H1 (cell line): ENCODE data around the gene RGS6. TPM values are rescaled to one million over a fixed set of nuclear protein-coding genes. Genes with fewer than 3 reads are reported as not detected.

Experiments
- ATF2 ChIP-seq: IDR thresholded peaks from 2 replicates; pipeline ENCODE4 v1.6.1; 2012; ENCODE audit warnings: low read length, inconsistent platforms
- CHD7 ChIP-seq: fragments of 300-600 bp; sonication (generic); IDR thresholded peaks from 2 replicates; pipeline ENCODE4 v1.7.1; 2012; ENCODE audit warnings: low read length, moderate library complexity, mild to moderate bottlenecking, inconsistent platforms; ENCODE audit not compliant: insufficient replicate concordance
- EGR1 ChIP-seq: IDR thresholded peaks from 2 replicates; pipeline ENCODE4 v1.6.1; 2011; ENCODE audit warnings: low read depth, low read length, borderline replicate concordance
- EP300 ChIP-seq, 2 experiments: IDR thresholded peaks; 1 replicate in 1 of 2; 2 replicates in 1 of 2; pipeline ENCODE4 v1.6.1; 2011 to 2012; ENCODE audit warnings: low read depth in 2 of 2, low read length in 2 of 2, mild to moderate bottlenecking in 2 of 2, borderline replicate concordance in 1 of 2, inconsistent platforms in 1 of 2, moderate library complexity in 1 of 2
- KDM5A ChIP-seq: fragments of 200-600 bp; IDR thresholded peaks from 2 replicates; pipeline ENCODE4 v1.7.1; 2012; ENCODE audit warnings: mild to moderate bottlenecking, low read length, inconsistent platforms, mixed read lengths
- MAFK ChIP-seq: IDR thresholded peaks from 2 replicates; pipeline ENCODE4 v1.6.1; 2012; ENCODE audit warnings: low read depth, mild to moderate bottlenecking, improper control_type of control experiment, low read length
- SIN3A ChIP-seq, 2 experiments: IDR thresholded peaks in 1 of 2; conservative IDR thresholded peaks in 1 of 2; 2 replicates each; pipeline ENCODE4 v1.6.1; 2011 to 2012; ENCODE audit warnings: low read length in 2 of 2, improper control_type of control experiment in 1 of 2, low read depth in 1 of 2, mild to moderate bottlenecking in 1 of 2
- polyA plus RNA-seq, 7 experiments: library from polyadenylated mRNA; depleted of rRNA in 3 of 7; stranded (reverse) in 5 of 7; unstranded in 2 of 7; fragments of >200 nt in 5 of 7; fragments of 200-250 nt in 2 of 7; gene quantifications; 1 replicate in 5 of 7; 2 replicates in 1 of 7; 4 replicates in 1 of 7; pipeline versions ENCODE4 v1.2.1 to v1.2.3, GENCODE V29; 2011 to 2013; ENCODE audit warnings: missing spikeins in 2 of 7, mixed read lengths in 2 of 7
- total RNA-seq: library from RNA; stranded (reverse); fragmentation: NEBNext Ultra II Directional; extraction: Animal tissue kit (Norgen Biotek cat#: 25700); gene quantifications from 2 replicates; pipeline ENCODE4 v1.2.1, GENCODE V29; 2021

RGS6 gene
- total and polyA plus RNA-seq, 2 of the 8 experiments (the other 6 are each of a cell fraction or from before 2014, with no cell fraction given), result 0.26 to 1.1 TPM

GRCh38 chr14:72528059-72528862 lies 596.0 kb downstream of the RGS6 start (continued):
- TF ChIP-seq CHD7, result no peak
- TF ChIP-seq KDM5A, result no peak
- TF ChIP-seq ATF2, result no peak
- TF ChIP-seq EP300 (IDR thresholded peaks at IDR 0.05; ENCODE audit: borderline replicate concordance in 1 of 2, low read depth in 2 of 2, low read length in 2 of 2), result no peak
- TF ChIP-seq MAFK, result no peak
- no peak for TF ChIP-seq EGR1
- TF ChIP-seq SIN3A (conservative IDR thresholded peaks at IDR 0.05 in 1 of 2, IDR thresholded peaks at IDR 0.05 in 1 of 2; ENCODE audit: low read depth in 1 of 2, low read length in 2 of 2), result no peak
